OCI-LY7 (cell line): Measurements from ENCODE around the gene ACKR2. TPM values are rescaled to one million over a fixed set of nuclear protein-coding genes. Genes with fewer than 3 reads are reported as not detected.

Experiments used
- BruUV-seq: library from RNA; stranded (reverse); fragments of 400-500 nt; replicated peaks from 2 replicates; lab custom pipeline; 2021; lab: Mats Ljungman, UMichigan
- CTCF ChIA-PET: fragments of 300-600 bp; sonication (Branson Sonifier 250); formaldehyde crosslinking; loops from one replicate; lab custom pipeline; 2022; ENCODE audit warnings: antibody characterized with exemption; ENCODE audit not compliant: unreplicated experiment; lab: Charles Lee
- POLR2A ChIA-PET: fragments of 300-600 bp; sonication (Branson Sonifier 250); formaldehyde crosslinking; loops from one replicate; lab custom pipeline; 2022; ENCODE audit warnings: antibody characterized with exemption; lab: Charles Lee
- DNase-seq: peaks from one replicate; pipeline ENCODE4 v3.0.0-alpha.2; 2015; ENCODE audit warnings: low spot score
- H2AFZ ChIP-seq: fragments of 200-600 bp; sonication (generic), shearing (Covaris generic); 2 replicates; pipeline ENCODE4 v1.6.1; 2014; ENCODE audit warnings: mild to moderate bottlenecking, antibody characterized with exemption, low read length, moderate library complexity
- H3K27ac ChIP-seq: fragments of 200-600 bp; sonication (generic); 2 replicates; pipeline ENCODE4 v1.5.1; 2014; ENCODE audit warnings: mixed run types, low read depth, mild to moderate bottlenecking, moderate library complexity, low read length, inconsistent platforms; ENCODE audit not compliant: poor library complexity, severe bottlenecking
- H3K36me3 ChIP-seq: fragments of 200-600 bp; sonication (generic); 2 replicates; pipeline ENCODE4 v1.6.1; 2014; ENCODE audit warnings: mild to moderate bottlenecking, antibody characterized with exemption, low read length, moderate library complexity, mixed read lengths; ENCODE audit not compliant: insufficient read depth
- H3K4me1 ChIP-seq: fragments of 200-600 bp; sonication (generic); 2 replicates; pipeline ENCODE4 v1.5.1; 2014; ENCODE audit warnings: mild to moderate bottlenecking, low read length; ENCODE audit not compliant: insufficient read depth, poor library complexity, severe bottlenecking
- H3K4me2 ChIP-seq: fragments of 200-600 bp; sonication (generic); 2 replicates; pipeline ENCODE4 v1.6.1; 2014; ENCODE audit warnings: mild to moderate bottlenecking, low read length
- H3K4me3 ChIP-seq: fragments of 200-600 bp; sonication (generic); 2 replicates; pipeline ENCODE4 v1.5.1; 2014; ENCODE audit warnings: mild to moderate bottlenecking, low read depth, low read length; ENCODE audit not compliant: poor library complexity, severe bottlenecking
- H3K79me2 ChIP-seq: fragments of 200-600 bp; sonication (generic); 2 replicates; pipeline ENCODE4 v1.6.1; 2016; ENCODE audit warnings: low read depth, mild to moderate bottlenecking, low read length, moderate library complexity, mixed read lengths; ENCODE audit not compliant: insufficient read depth
- H3K9me2 ChIP-seq: fragments of 200-600 bp; sonication (generic); 2 replicates; pipeline ENCODE4 v1.6.1; 2016; ENCODE audit warnings: mild to moderate bottlenecking, low read length, mixed read lengths; ENCODE audit not compliant: insufficient read depth
- H3K9me3 ChIP-seq: fragments of 200-600 bp; sonication (generic); 2 replicates; pipeline ENCODE4 v1.6.1; 2014; ENCODE audit warnings: mild to moderate bottlenecking, mixed run types, low read length, mixed read lengths
- H4K20me1 ChIP-seq: fragments of 200-600 bp; sonication (generic); 2 replicates; pipeline ENCODE4 v1.6.1; 2014; ENCODE audit warnings: mild to moderate bottlenecking, antibody characterized with exemption, low read length, moderate library complexity, mixed read lengths; ENCODE audit not compliant: insufficient read depth
- EZH2phosphoT487 ChIP-seq: fragments of 200-600 bp; sonication (generic); IDR thresholded peaks from 2 replicates; pipeline ENCODE4 v1.6.1; 2018; ENCODE audit warnings: low read depth, borderline replicate concordance, mild to moderate bottlenecking, mixed run types, antibody characterized with exemption, low read length, moderate library complexity, mixed read lengths
- intact Hi-C: fragments of 100-400 bp; cut with micrococcal nuclease; formaldehyde crosslinking; loops from one replicate; pipeline ENCODE4 v1.10.0; 2022; ENCODE audit not compliant: unreplicated experiment
- total RNA-seq, 2 experiments: library from RNA; depleted of rRNA in 1 of 2; stranded (reverse); fragments of >200 nt in 1 of 2; shearing (Covaris generic) in 1 of 2; gene quantifications; 2 replicates each; pipeline ENCODE4 v1.2.3, GENCODE V29; 2014 to 2022
- TF ChIP-seq, protein P1 (sequence below): fragments of 200-600 bp; sonication (generic); conservative IDR thresholded peaks from 2 replicates; pipeline ENCODE4 v1.5.1; 2014; ENCODE audit warnings: mild to moderate bottlenecking, antibody characterized with exemption, low read length, moderate library complexity, mixed read lengths

Gene ACKR2
- total RNA-seq, 2 experiments from 2014 or later, result 2.9 TPM; not detected in 1

- POLR2A ChIA-PET, result interaction anchor here (0.5 kb wide), 1 partner anchor 638 kb away, joined by 3 read pairs; no protein-coding TSS in a partner anchor
- no peak for TF ChIP-seq EZH2phosphoT487
- TF ChIP-seq, protein P1, sequence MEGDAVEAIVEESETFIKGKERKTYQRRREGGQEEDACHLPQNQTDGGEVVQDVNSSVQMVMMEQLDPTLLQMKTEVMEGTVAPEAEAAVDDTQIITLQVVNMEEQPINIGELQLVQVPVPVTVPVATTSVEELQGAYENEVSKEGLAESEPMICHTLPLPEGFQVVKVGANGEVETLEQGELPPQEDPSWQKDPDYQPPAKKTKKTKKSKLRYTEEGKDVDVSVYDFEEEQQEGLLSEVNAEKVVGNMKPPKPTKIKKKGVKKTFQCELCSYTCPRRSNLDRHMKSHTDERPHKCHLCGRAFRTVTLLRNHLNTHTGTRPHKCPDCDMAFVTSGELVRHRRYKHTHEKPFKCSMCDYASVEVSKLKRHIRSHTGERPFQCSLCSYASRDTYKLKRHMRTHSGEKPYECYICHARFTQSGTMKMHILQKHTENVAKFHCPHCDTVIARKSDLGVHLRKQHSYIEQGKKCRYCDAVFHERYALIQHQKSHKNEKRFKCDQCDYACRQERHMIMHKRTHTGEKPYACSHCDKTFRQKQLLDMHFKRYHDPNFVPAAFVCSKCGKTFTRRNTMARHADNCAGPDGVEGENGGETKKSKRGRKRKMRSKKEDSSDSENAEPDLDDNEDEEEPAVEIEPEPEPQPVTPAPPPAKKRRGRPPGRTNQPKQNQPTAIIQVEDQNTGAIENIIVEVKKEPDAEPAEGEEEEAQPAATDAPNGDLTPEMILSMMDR, result no peak
- peaks cover 4% of the 10 kb centered on the region for H3K4me1 ChIP-seq
- H3K9me2 ChIP-seq, result no peaks in the 10 kb centered on the region
- no peaks in the 10 kb centered on the region for H4K20me1 ChIP-seq
- H3K79me2 ChIP-seq, result no peaks in the 10 kb centered on the region
- H3K9me3 ChIP-seq, result no peaks in the 10 kb centered on the region
- H3K4me3 ChIP-seq, result no peak overlapping the region
- no peak overlapping the region for H2AFZ ChIP-seq
- no TSS peak for BruUV-seq
- no peak overlapping the region for H3K27ac ChIP-seq
- CTCF ChIA-PET, result no interaction called here
- no peaks in the 10 kb centered on the region for H3K36me3 ChIP-seq
- no peak overlapping the region for H3K4me2 ChIP-seq
- no peak for DNase-seq
- intact Hi-C loops, result no loop called here
Measured at GRCh38 chr3:42886294-42886822, 77.1 kb downstream of the ACKR2 start.

- no peak overlapping the region for H3K4me3 ChIP-seq
- no peak overlapping the region for H2AFZ ChIP-seq
- BruUV-seq, result no TSS peak
- no peaks in the 10 kb centered on the region for H3K36me3 ChIP-seq
- H3K9me3 ChIP-seq, result no peaks in the 10 kb centered on the region
- no peaks in the 10 kb centered on the region for H3K4me1 ChIP-seq
- H3K79me2 ChIP-seq, result no peaks in the 10 kb centered on the region
- H3K9me2 ChIP-seq, result no peaks in the 10 kb centered on the region
- POLR2A ChIA-PET, result no interaction called here
- no peaks in the 10 kb centered on the region for H4K20me1 ChIP-seq
- DNase-seq, result no peak
- no peak overlapping the region for H3K4me2 ChIP-seq
- intact Hi-C loops, result no loop called here
- CTCF ChIA-PET, result no interaction called here
- no peak overlapping the region for H3K27ac ChIP-seq
- TF ChIP-seq, protein P1, result no peak
- no peak for TF ChIP-seq EZH2phosphoT487
Measured at GRCh38 chr3:42887084-42887483, 77.8 kb downstream of the ACKR2 start.

DNA sequence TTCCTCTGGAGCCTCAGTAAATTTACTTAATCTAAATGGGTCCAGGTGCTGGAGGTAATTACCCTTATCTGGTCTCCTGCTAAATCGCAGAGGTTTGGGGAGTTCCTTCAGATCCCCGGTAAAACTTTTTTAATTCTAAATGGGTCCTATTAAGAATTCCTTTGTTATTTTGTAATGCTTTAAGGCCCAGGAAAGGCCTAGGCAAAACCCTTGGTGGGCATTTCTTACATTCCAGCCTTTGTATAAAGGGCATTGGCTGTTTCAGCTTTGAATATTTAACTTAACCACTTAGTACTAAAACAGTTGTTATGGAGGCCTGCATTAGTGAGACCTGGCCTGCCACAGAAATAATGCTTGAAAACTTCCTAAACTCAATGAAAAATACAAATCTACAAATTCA lies 81.8 kb downstream of the ACKR2 start:
- no peaks in the 10 kb centered on the region for H3K36me3 ChIP-seq
- H3K4me3 ChIP-seq, result no peak overlapping the region
- H3K9me3 ChIP-seq, result no peaks in the 10 kb centered on the region
- TF ChIP-seq EZH2phosphoT487, result no peak
- TF ChIP-seq, protein P1, result no peak
- H3K9me2 ChIP-seq, result no peaks in the 10 kb centered on the region
- no peak for DNase-seq
- no peaks in the 10 kb centered on the region for H3K4me1 ChIP-seq
- intact Hi-C loops, result no loop called here
- no peak overlapping the region for H3K4me2 ChIP-seq
- no peak overlapping the region for H3K27ac ChIP-seq
- ChIA-PET CTCF (no interaction called here), POLR2A (no interaction called here)
- H3K79me2 ChIP-seq, result no peaks in the 10 kb centered on the region
- H2AFZ ChIP-seq, result no peak overlapping the region
- BruUV-seq, result no TSS peak
- no peaks in the 10 kb centered on the region for H4K20me1 ChIP-seq
